ENCODE measurements around the gene AP2B1.

The AP2B1 gene

GRCh38 chr17:35705230-35705629 is 118.1 kb downstream of the AP2B1 start:
- DNase-seq = no peak

- no peak for DNase-seq
Measured at GRCh38 chr17:35705705-35706104, 118.6 kb downstream of the AP2B1 start.

GRCh38 chr17:35708149-35708548 is 121.0 kb downstream of the AP2B1 start:
- no peak for DNase-seq

- no peak for DNase-seq
Measured at GRCh38 chr17:35708951-35709350, 121.8 kb downstream of the AP2B1 start.

- no peak for DNase-seq
Measured at GRCh38 chr17:35709874-35710273, 122.8 kb downstream of the AP2B1 start.

GRCh38 chr17:35710950-35711349 is 123.8 kb downstream of the AP2B1 start:
- DNase-seq = no peak

GRCh38 chr17:35713069-35713728 is 126.1 kb downstream of the AP2B1 start:
- DNase-seq = no peak

GRCh38 chr17:35714988-35715387 is 127.9 kb downstream of the AP2B1 start:
- no peak for DNase-seq

GRCh38 chr17:35715416-35715815 is 128.3 kb downstream of the AP2B1 start:
- no peak for DNase-seq

- DNase-seq = no peak
Measured at GRCh38 chr17:35716173-35716572, 129.1 kb downstream of the AP2B1 start.

GRCh38 chr17:35716897-35717465 is 129.9 kb downstream of the AP2B1 start:
- DNase-seq = no peak

GRCh38 chr17:35717475-35717874 is 130.4 kb downstream of the AP2B1 start:
- DNase-seq = no peak

- no peak for DNase-seq
Measured at GRCh38 chr17:35723735-35724134, 136.6 kb downstream of the AP2B1 start.

- DNase-seq = no peak
Measured at GRCh38 chr17:35725058-35725457, 137.9 kb downstream of the AP2B1 start.

- DNase-seq = no peak
Measured at GRCh38 chr17:35725802-35726126, 138.6 kb downstream of the AP2B1 start.

GRCh38 chr17:35726127-35726952 is 139.2 kb downstream of the AP2B1 start:
- no peak for DNase-seq

- no peak for DNase-seq
Measured at GRCh38 chr17:35726953-35727460, 139.9 kb downstream of the AP2B1 start.

GRCh38 chr17:35727635-35728034 is 140.5 kb downstream of the AP2B1 start:
- no peak for DNase-seq

GRCh38 chr17:35728551-35728950 is 141.4 kb downstream of the AP2B1 start:
- DNase-seq = no peak

GRCh38 chr17:35729405-35729833 is 142.3 kb downstream of the AP2B1 start:
- no peak for DNase-seq

- DNase-seq = no peak
Measured at GRCh38 chr17:35730400-35731005, 143.4 kb downstream of the AP2B1 start.

GRCh38 chr17:35731239-35731916 is 144.3 kb downstream of the AP2B1 start, which contains the start of gene RASL10B:
RASL10B (plus strand) TSS chr17:35731639; CDS start chr17:35735185, 3,546 bp downstream.
- no peak for DNase-seq
